WERI-Rb-1 (cell line): ENCODE measurements around the gene JDP2.

Experiments
- DNase-seq: peaks from one replicate; pipeline ENCODE4 v3.0.0-alpha.2; 2020
- H3K27ac ChIP-seq: fragments of 250-450 bp; sonication (Bioruptor Pico); 2 replicates; pipeline ENCODE4 v1.5.1; 2020; ENCODE audit warnings: mild to moderate bottlenecking, moderate library complexity
- H3K27me3 ChIP-seq: fragments of 250-450 bp; sonication (Bioruptor Pico); 2 replicates; pipeline ENCODE4 v1.5.1; 2021; ENCODE audit warnings: mild to moderate bottlenecking, low read depth, moderate library complexity; ENCODE audit not compliant: insufficient read depth, severe bottlenecking
- H3K36me3 ChIP-seq: fragments of 250-450 bp; sonication (Bioruptor Pico); 2 replicates; pipeline ENCODE4 v1.5.1; 2020; ENCODE audit warnings: mild to moderate bottlenecking, moderate library complexity
- H3K4me3 ChIP-seq: 2 replicates; pipeline ENCODE4 v1.5.1; 2011; ENCODE audit warnings: low read depth, mild to moderate bottlenecking, control low read depth, low read length
- H3K9me3 ChIP-seq: fragments of 250-450 bp; sonication (Bioruptor Pico); 2 replicates; pipeline ENCODE4 v1.5.1; 2021; ENCODE audit warnings: mild to moderate bottlenecking, moderate library complexity; ENCODE audit not compliant: severe bottlenecking
- CTCF ChIP-seq: IDR thresholded peaks from 2 replicates; pipeline ENCODE4 v1.5.1; 2011; ENCODE audit warnings: low read depth, mild to moderate bottlenecking, control low read depth, inconsistent platforms, low read length

The JDP2 gene

GRCh38 chr14:75459099-75459741, 31.4 kb downstream of the JDP2 start:
- TF ChIP-seq CTCF = no peak
- H3K27me3 ChIP-seq = no peaks in the 10 kb centered on the region
- no peak overlapping the region for H3K27ac ChIP-seq
- no peaks in the 10 kb centered on the region for H3K36me3 ChIP-seq
- no peak overlapping the region for H3K4me3 ChIP-seq
- no peak for DNase-seq
- no peaks in the 10 kb centered on the region for H3K9me3 ChIP-seq

GRCh38 chr14:75459791-75460190, 32.0 kb downstream of the JDP2 start:
- no peaks in the 10 kb centered on the region for H3K27me3 ChIP-seq
- no peaks in the 10 kb centered on the region for H3K9me3 ChIP-seq
- no peak for TF ChIP-seq CTCF
- H3K36me3 ChIP-seq = no peaks in the 10 kb centered on the region
- H3K27ac ChIP-seq = no peak overlapping the region
- no peak overlapping the region for H3K4me3 ChIP-seq
- no peak for DNase-seq

- Histone ChIP-seq H3K27me3 (no peaks in the 10 kb centered on the region), H3K9me3 (no peaks in the 10 kb centered on the region), H3K36me3 (no peaks in the 10 kb centered on the region), H3K27ac (no peak overlapping the region), H3K4me3 (no peak overlapping the region)
- no peak for TF ChIP-seq CTCF
- no peak for DNase-seq
Observed at GRCh38 chr14:75460394-75460793, 32.6 kb downstream of the JDP2 start.

- Histone ChIP-seq H3K27me3 (no peaks in the 10 kb centered on the region), H3K36me3 (no peaks in the 10 kb centered on the region), H3K27ac (no peak overlapping the region), H3K9me3 (no peaks in the 10 kb centered on the region), H3K4me3 (no peak overlapping the region)
- no peak for TF ChIP-seq CTCF
- no peak for DNase-seq
Observed at GRCh38 chr14:75461303-75461702, 33.5 kb downstream of the JDP2 start.

GRCh38 chr14:75461755-75462349, 34.0 kb downstream of the JDP2 start:
- no peak overlapping the region for H3K4me3 ChIP-seq
- no peaks in the 10 kb centered on the region for H3K36me3 ChIP-seq
- no peak for TF ChIP-seq CTCF
- H3K9me3 ChIP-seq = no peaks in the 10 kb centered on the region
- H3K27me3 ChIP-seq = no peaks in the 10 kb centered on the region
- no peak overlapping the region for H3K27ac ChIP-seq
- no peak for DNase-seq

- Histone ChIP-seq H3K36me3 (no peaks in the 10 kb centered on the region), H3K27ac (no peak overlapping the region)
- no peak for TF ChIP-seq CTCF
Observed at GRCh38 chr14:75464626-75465025, 36.8 kb downstream of the JDP2 start.

More at GRCh38 chr14:75464626-75465025, 36.8 kb downstream of the JDP2 start:
- Histone ChIP-seq H3K4me3 (no peak overlapping the region), H3K9me3 (no peaks in the 10 kb centered on the region), H3K27me3 (no peaks in the 10 kb centered on the region)
- no peak for DNase-seq
